Activated T-helper 9 cell treated with anti-CD3 and anti-CD28 coated beads, Interleukin-2, amount 50 U/mL, for 16 hours (primary cell): ENCODE measurements around the gene KCNQ1OT1.

Experiments
- DNase-seq: peaks from one replicate; pipeline ENCODE4 v3.0.0-alpha.2; 2020; ENCODE audit warnings: low read depth

Gene KCNQ1OT1

DNA sequence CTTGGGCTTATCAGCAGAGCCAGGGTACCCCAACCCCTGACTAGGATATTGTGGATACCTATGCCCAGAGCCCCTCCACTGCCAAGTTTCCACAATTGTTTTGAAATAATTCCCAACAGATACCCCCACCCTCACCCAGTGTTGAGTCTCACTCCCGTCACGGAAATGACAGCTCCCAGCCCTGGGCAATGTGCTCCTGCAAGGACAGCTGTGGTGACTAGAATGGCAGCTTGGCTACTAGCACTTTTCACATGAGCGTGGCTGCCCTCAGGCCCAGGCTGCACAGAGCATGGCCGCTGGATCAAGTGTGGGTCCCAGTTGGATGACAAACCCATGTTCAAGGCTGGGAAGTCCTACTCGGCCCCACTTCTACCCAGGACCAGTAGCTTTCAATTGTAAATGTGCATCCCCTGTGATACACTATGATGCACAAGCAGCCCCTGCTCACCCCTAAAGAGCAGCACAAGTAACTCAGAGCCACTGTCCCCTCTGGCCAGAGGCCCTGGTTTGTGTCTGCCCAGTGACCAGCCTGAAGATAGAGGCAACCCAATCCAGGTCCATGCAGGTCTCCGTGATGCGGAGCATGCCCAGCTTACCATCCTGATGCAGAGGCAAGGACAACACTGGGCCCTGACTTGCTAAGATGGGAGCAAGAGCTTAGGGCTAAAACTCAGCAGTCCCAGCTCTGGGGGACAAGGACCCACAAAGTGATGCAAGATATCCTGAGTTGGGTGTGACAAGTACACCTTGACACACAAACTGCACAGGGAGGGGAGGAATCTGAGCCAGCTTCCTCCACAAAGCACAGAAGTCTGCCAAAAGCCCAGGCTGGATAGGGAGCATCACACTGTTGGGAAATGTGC, 13.2 kb downstream of the KCNQ1OT1 start:
- no peak for DNase-seq

DNA sequence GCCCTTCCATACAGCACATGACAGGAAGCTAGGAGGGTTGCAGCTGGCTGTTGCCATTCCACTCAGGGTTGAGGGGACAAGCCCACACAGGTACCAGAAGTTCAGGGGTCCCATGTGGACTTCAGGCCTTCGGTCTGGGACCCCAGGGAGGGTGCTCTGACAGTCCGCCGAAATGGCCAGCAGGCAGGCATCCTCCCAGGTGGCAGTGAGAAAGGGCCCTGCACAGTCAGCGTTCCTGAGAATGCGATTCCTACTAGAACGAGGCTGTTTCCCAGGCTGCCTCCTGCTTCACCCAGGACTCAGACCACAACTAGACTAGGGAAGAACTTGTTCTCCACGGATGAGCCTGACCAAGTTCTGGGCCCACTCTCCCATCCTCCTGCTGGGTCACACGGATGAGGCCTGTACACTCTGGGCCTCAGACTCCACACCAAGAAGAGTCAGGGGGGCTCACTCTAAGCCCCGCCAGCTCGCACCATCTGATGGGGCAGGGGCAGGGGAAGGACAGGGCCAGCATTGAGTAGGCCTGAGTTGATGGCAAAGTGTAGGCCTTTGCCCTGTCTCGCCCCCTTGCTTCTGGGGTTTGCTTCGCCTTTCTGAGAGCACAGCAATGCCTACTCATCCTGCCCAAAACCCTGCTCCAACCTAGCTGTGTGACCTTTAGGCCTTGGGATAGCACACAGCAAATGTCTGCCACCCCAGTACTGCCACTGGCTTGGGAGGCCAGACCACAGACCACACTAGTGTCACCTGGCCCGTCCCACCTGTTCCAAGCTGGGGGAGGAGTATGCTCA, 14.0 kb downstream of the KCNQ1OT1 start:
- DNase-seq: no peak

DNA sequence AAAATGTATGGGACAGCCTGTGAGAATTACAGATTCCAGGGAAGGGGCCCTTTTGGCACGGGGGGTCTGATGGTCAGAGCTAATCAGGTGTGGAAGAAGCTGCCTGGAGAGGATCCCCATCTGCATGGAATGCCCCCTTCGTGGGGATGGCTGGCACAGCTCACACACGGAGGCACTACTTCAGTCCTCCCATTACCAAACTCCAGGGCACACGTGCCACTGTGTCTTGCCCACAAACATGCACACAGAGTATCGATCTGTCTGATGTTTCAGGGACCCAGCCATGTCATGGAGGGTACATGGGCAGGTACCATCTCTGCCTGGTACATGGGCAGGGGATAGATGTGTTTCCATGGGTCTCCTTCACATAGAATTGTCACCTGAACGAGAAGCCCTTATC, 14.7 kb downstream of the KCNQ1OT1 start:
- no peak for DNase-seq

DNA sequence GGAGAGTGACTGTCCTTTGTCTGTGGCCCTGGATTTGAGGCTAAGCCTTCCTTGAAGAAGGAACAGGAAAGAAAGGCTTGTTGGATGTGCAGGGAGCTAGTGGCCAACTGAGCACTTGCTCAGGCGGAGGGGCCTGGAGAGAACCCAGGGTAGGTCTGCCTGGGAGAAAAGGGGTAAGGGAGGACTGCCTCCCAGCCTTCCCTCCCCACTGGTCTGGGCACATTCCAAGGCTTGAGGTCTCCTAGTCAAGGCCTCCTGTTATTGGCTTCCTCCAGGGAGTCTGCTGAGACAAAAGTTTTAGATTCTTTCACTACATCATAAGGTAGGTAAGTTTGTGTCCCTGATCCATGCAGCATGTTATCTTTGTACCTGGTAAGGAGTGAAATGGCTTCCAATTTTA, 15.2 kb downstream of the KCNQ1OT1 start:
- DNase-seq: no peak

DNA sequence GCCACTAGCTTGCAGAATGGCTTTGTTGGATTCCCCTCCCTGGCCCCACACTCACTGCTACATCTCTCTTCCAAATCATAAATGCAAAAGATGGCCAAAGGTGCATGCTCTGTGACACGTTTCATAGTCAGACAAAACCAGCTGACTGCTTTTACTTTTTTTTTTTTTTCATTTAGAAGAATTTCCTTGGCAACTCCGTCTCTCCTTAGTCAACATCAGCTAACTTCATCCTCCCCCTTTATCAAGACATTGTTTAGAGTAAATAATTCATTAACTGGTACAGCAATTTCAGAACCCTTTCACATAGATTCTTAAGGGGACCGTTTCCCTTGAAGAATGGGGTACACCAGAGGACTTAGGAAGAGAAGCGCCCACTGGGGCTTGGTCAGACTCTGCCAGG, 16.0 kb downstream of the KCNQ1OT1 start:
- no peak for DNase-seq

DNA sequence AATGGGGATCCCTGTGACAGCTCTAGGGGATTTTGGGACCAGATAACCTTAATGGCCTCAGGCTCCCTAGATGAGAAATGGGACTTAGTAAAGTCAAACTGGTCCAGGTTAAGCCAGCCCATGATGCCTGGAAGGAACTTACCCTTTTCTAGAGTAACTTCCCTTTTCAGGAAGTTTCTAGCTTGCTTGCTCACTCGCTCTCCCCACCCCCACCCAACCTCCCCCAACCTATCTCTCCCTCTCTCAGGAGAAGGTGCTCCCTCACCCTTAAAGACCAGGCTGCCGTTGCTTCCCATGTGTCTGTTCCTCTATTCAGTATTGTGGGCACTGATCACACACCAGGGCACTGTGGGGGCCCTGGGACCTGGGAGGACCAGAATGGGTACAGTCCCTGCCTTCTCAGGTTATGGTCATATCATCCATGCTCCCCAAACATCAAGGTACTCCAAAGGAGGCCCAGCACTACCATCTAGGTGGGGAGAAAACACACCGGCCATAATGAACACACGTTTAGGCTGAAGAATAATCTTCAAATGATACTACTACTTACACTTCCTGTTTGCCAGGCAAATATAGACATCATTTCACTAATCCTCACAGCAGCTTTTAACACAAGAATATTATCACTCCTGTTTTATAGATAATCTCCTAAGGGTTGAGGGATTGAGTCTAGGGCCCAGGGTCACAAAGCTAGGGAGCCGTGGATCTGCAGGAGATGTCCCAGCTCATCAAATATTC, 18.2 kb downstream of the KCNQ1OT1 start:
- DNase-seq: no peak

DNA sequence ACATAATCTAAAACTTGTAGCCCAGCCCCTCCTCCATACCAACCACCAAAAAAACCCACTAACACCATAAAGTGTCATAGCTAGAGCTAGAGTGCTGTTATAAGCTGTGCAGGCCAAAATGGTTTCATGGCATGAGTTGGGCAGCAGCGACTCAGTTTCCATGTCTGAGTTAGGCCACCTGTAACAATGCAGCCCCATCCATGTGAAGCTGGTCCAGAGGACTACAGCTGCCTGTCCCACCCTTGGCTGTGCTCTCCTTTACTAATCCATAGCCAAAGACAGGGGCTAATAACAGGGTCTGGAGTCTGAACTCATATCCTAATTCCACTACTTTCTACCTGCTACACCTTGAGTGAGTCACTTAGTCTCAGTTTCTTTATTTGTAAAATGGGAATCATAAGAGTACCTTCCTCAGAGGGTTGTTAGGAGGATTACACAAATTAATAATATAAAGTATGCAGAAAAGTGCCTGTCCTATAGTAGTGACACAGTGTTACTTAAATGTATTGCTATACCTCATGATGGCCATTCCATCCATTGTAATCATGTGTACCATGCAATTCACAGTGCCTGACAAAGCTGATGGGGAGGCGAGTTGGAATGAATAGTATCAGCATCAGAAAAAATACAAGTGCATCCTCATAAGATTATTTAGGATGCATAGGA, 20.6 kb downstream of the KCNQ1OT1 start:
- no peak for DNase-seq

DNA sequence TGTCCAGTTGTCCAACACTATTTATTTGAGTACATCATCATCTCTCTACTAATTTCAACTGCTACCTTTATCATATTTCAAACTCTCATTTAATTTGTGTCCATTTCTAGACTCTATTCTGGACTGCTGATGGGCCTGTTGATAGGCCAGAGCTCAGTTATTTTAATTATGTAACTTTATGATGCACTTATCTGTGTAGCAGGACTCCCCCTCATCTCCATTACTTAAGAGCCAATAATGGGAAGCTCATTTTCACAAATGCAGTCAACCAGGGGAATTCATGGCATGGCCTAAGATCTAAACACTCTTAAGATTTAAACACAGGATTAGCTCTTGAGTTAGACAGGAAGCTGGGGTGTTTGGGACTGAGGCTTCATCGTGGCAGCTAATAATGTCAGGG, 21.4 kb downstream of the KCNQ1OT1 start:
- no peak for DNase-seq

DNA sequence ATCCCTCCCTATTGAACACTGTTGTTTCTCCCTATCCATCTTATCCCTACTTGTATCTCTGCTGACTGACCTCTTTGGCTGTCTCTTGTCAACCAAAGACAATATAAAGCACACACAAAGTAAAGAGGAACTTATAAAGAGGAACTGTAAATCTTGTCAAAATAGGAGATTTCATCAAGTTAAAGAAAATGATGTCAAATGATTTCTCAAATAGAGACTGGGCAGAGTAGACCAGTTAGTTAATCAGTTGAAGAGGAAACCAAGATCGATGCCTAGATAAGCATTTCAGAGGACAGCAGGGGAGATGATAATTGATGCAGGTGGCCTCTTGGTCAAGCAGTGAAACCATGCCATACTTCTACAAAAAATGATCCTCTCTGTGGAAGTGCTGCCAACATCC, 22.7 kb downstream of the KCNQ1OT1 start:
- no peak for DNase-seq

DNA sequence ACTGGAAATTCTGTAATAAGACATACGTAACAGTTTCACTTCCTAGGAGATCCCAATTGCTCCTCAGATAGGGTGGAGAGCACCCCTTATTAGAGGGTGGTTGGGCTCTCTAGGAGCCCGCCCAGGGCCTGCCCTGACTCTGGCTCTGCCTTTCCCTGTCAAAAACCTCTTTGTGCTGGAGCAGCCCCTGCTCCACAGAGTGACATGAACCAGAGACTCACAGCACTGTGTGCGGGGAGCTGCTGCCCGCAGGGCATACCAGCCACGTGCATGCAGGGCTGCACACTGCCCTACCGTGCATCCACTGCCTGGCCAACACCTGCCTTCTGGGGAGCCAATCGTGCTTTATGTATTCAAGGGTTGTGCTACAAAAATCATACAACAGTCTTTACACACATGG, 24.3 kb downstream of the KCNQ1OT1 start:
- DNase-seq: no peak

DNA sequence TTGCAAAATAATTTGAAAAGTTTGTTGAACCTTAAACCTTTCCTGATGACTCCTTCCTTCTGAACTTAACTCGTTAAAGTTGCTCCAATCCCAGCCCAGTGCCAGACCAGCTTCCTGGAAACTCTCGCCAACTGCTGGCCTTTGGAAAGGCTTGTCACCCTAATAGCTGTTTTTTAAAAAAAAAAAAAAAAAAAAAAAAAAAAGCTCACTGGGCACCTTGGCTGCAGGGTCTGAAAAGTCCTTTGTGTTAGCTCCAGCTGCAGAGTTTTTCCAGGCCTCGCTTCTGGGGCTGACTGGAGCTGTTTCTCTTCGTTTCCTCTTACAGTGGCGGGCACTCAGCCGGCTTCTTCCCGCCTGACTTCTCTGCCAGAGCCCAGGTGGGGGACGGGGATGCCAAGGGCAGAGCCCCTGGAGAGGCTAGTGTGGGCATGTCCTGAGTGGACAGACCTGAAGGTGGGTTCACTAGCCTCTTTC, 25.1 kb downstream of the KCNQ1OT1 start:
- no peak for DNase-seq

DNA sequence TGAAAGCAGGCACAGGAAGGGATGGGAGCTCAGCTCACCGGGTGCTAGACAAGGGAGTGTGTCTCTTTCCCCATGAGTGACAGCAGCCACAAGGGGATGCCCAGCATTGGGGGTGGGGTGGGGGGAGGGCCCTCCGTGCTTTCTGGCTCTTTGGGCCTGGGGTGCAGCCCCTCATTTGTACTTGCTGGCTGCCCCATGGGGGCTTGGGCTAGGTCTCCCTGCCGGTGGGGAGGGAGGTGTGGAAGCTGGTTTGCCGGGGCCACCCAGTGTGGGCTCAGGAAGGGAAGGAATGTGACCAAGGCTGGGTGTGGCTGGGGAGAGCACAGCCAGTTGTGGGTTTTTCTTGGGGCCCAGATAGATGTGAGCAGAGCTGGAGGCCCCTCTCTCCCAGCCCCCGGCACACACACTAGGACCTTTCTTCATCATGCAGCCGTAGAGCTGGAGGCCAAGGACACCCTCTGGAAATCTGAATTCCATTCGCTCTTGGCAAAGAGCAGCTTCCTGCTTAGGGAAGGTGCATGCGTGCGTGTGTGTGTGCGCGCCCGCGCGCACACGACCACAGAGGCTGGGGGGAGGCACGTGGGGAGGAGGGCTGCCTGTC, 25.8 kb downstream of the KCNQ1OT1 start:
- DNase-seq: no peak

DNA sequence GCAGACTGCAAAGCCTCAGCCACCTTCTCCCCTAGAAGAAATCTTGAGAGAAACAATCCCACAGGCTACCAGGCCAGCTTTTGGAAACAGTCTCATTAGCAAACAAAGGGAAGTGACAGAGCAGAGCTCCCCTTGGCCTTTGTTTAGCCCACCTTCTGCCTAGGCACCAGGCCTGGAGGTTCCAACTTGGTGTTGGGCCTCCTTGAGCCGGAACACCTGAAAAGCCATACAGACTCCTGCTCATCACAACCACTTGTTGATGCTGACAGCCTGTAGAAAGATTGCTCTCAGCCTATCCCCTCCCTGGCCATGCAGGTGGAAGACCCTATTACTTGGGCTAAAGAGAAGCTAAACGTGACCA, 26.6 kb downstream of the KCNQ1OT1 start:
- DNase-seq: no peak

DNA sequence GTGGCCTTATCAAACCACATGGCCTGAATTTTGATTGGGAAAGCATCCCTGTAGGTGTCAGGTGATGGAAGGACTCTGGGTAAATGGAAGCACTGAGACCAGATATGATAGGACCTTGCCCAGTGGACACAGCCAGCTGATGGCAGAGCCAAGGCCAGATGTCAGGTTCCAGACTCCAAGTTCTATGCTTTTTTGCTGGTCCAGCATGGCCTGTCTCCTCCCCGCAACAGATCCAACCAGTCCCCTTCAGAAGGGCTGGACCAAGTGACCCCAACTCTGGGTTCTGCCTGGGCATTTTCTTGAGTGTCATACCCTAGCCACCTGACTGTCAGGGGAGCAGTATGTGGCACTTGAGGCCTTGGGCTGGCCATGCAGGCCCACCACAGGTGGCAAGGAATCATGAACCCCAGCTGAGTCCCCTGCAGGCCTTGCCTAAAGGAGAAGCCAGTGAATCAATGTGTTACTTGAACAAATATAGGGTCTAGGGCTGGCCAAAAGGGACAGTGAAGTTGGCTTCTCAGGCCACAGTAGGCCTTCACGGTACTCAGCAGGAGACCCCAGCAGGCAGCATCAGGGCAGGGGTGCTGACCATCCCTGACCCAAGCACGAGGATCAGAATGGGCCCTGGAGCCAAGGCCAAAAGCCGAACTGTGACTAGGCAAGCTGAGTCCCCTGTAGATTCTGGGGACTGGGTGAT, 27.1 kb downstream of the KCNQ1OT1 start:
- DNase-seq: no peak

DNA sequence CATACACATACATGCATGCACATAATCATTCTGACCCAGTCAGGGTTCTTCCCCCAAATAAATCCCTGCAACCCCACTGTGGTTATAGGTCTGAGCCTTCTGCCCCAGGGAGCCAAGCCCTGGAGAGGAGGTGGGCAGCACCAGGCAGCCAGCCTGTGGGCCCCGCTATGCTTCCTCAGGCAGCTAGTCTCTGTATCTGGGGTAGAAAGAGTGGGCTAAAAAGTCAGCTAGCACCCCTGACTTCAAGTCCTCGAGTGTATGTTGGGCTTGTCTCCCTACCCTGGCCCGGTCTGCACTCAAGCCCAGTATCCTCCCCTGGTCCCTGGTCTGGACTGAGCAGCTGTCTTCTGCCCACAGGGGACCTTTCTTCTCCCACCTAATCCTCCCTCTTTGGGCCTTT, 28.0 kb downstream of the KCNQ1OT1 start:
- DNase-seq: no peak

DNA sequence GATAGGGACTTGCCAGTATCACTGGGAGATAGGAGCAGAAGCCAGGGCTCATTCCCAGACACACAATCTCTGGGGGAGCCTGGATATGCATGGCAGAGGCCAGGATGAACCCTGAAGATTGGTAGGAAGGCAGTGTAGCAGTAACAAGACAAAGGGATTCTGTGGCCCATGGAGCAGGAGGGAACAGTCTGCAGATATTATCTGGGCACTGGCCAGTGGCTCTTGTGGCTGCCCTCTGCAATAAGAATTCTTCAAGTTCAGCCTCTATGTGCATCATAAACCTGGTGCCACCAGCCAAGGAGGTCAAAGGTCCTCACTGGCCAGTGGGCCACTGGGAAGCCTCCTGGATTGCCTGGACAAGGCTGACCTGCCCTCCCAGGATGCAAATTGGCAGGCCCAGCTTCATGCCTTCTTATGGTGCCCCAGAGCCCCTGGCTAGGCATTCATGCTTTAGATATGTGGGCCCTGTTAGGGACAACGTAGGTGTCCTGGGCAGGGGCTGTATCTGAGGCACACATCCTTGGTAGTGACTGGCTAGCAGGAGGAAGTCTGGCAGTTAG, 29.2 kb downstream of the KCNQ1OT1 start:
- no peak for DNase-seq

DNA sequence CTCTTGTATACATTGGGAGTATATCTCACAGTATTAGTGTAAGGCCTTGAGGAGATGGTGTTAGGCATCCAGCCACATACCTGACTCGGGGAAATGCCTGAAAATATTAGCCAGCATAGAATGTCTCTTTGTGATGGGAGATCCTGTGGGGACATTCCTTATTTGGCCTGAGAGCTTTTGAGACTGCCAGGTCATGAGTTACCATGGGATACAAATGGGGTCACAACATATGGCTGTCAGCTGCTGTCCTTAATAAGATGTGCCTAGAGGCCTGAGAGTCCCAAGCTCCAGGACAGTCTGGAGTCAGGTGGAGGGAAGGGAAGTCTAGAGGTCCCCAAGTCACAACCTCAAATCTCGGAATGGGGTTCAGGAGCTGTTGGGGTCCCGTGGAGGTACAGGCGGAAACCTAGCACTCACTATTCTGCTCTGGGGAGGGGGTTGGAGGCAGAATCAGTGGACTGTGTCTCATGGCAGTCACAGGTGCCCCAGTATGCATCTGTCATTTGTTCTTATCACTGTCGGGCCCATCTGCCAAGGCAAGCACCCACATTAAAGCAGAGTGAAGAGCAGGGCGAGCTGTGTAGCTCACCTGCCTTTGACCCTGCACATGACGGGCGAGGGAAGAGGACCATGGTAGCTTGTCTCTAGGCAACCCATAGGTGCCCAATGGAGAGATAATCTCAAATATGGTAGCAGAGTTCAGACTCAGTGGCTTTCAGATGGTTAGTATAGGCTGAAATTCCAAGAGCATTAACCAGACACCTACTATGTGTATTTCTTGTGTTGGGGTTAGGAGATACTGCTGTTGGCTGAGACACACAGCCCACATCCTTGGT, 29.9 kb downstream of the KCNQ1OT1 start:
- DNase-seq: no peak

DNA sequence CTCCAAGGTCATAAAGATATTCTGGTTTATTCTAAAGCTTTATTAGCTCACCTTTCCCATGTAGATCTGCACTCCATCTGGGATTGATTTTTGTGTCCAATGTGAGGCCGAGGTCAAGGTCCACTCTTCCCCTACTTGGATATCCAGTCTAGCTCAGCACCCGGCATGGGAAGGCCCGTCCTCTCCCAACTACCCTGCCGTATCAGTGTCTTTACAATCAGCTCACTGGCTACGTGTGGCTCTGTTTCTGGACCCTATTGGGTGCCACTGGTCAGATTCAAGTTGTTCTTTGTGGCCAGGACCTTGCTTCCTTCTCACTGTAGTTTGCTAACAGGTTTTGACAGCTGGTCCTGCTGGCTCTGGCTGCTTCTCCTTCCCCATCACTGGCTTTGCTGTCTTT, 30.9 kb downstream of the KCNQ1OT1 start:
- no peak for DNase-seq

DNA sequence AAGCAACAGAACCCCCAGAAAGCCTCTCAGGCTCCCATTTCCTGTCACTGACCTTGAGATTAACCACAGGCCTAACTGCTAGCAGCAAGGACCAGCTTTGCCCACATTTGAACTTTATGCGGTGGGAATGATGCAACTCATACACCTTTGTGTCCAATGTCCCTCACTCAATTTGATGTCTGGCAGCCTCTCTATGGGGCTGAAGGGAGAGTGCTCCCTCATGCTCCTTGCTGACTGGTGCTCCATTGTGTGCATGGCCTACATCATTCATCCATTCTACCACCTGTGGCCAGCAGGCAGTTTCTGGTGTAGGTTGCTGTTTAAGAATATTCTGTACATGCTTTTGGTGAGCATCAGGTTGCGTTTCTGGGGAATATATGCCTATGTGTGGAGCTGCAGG, 31.9 kb downstream of the KCNQ1OT1 start:
- no peak for DNase-seq
